ENCODE measurements around the gene GRIK2. TPM values are rescaled to one million over a fixed set of nuclear protein-coding genes. Genes with fewer than 3 reads are reported as not detected.

The GRIK2 gene
- total and polyA plus RNA-seq, 7 donors = 0.03 to 2.9 (median 0.53) TPM; not detected in 1

DNA sequence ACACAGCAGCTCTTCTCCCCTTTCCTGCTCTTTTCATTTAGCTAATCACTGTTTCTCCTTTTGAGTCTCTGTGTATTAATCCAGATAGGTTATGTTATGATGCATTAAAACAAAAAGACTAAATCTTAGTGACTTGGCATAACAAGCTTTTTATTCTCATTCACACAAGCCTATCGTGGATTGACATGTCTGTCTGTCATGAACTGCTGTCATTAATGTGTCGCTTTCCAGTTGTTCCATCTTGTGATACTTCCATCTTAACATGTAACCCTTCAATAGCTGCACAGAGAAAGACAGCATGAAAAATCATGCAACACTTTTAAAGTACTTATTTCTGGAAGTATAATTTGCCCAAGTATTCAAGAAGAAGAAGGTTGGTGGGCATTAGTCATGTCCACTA is 128.7 kb downstream of the GRIK2 start:
- Histone ChIP-seq H3K36me3 (ENCODE audit: insufficient read depth in 1 of 2, low read depth in 1 of 2) (no peaks in the 10 kb centered on the region), H3K4me3 (no peak overlapping the region), H3K27me3 (ENCODE audit: insufficient read depth in 3 of 3, low read length in 2 of 3) (no peaks in the 10 kb centered on the region), H3K27ac (no peak overlapping the region), H3K9me3 (no peaks in the 10 kb centered on the region), H3K4me1 (no peaks in the 10 kb centered on the region)
- TF ChIP-seq, protein P1, sequence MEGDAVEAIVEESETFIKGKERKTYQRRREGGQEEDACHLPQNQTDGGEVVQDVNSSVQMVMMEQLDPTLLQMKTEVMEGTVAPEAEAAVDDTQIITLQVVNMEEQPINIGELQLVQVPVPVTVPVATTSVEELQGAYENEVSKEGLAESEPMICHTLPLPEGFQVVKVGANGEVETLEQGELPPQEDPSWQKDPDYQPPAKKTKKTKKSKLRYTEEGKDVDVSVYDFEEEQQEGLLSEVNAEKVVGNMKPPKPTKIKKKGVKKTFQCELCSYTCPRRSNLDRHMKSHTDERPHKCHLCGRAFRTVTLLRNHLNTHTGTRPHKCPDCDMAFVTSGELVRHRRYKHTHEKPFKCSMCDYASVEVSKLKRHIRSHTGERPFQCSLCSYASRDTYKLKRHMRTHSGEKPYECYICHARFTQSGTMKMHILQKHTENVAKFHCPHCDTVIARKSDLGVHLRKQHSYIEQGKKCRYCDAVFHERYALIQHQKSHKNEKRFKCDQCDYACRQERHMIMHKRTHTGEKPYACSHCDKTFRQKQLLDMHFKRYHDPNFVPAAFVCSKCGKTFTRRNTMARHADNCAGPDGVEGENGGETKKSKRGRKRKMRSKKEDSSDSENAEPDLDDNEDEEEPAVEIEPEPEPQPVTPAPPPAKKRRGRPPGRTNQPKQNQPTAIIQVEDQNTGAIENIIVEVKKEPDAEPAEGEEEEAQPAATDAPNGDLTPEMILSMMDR (IDR thresholded peaks at IDR 0.05) = no peak
- ATAC-seq (no peak), DNase-seq (no peak)
- intact Hi-C loops (cut with DNase I) = no loop called here
- WGBS, 3 donors = 74 to 88% (median 78%) methylated on average over 2 of the region's 2 CpGs

DNA sequence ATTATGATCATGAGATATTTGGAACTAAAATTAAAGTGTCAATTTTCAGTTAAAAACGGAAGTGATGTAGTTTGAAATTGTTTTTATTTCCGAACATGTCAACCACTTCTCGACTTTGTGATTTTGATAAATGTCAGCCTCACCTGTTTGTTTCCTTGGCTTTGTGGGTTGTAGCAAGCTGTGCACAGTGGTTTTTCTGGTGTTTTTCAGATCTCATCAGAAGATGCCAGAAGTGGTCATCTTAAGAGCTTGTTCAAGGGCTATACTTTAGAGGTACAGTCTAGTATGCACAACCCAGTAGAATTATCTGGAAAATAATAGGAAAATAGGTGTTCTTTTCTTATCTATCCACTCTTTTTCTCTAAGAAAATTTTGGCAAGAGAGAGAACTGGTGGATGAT is 134.0 kb downstream of the GRIK2 start:
- no peak for DNase-seq
- 84 to 86% (median 84%) methylated on average over 3 of the region's 3 CpGs for WGBS, 3 donors
- Histone ChIP-seq H3K36me3 (ENCODE audit: insufficient read depth in 1 of 2, low read depth in 1 of 2) (no peaks in the 10 kb centered on the region), H3K27ac (no peak overlapping the region), H3K4me1 (no peaks in the 10 kb centered on the region), H3K27me3 (ENCODE audit: insufficient read depth in 3 of 3, low read length in 2 of 3) (no peaks in the 10 kb centered on the region), H3K4me3 (no peak overlapping the region), H3K9me3 (no peaks in the 10 kb centered on the region)
- intact Hi-C loops (cut with DNase I) = no loop called here
- TF ChIP-seq, protein P1 (IDR thresholded peaks at IDR 0.05) = no peak
- no peak for ATAC-seq

DNA sequence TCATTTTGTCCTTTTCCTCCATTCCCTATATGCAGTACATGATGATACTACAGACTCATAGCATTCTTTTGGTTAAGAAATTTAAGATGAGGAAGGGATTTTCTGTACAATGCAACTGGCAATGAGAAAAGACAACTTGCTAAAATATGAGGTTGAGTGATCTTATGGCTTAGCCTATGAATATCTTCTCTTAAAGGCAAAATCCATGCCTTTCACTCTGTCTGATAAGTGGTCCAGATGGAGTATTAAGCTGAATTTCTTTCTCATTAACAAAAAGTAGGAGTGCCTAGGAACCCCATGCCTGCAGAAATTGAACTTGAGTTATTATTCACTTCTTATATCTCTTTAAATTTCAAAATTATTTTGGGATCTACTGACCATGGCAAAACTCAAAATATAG is 135.3 kb downstream of the GRIK2 start:
- Histone ChIP-seq H3K36me3 (ENCODE audit: insufficient read depth in 1 of 2, low read depth in 1 of 2) (no peaks in the 10 kb centered on the region), H3K4me3 (no peak overlapping the region), H3K27me3 (ENCODE audit: insufficient read depth in 3 of 3, low read length in 2 of 3) (no peaks in the 10 kb centered on the region), H3K9me3 (no peaks in the 10 kb centered on the region), H3K4me1 (no peaks in the 10 kb centered on the region), H3K27ac (no peak overlapping the region)
- DNase-seq = no peak
- TF ChIP-seq, protein P1 (IDR thresholded peaks at IDR 0.05) = no peak
- ATAC-seq = no peak
- intact Hi-C loops (cut with DNase I) = no loop called here

DNA sequence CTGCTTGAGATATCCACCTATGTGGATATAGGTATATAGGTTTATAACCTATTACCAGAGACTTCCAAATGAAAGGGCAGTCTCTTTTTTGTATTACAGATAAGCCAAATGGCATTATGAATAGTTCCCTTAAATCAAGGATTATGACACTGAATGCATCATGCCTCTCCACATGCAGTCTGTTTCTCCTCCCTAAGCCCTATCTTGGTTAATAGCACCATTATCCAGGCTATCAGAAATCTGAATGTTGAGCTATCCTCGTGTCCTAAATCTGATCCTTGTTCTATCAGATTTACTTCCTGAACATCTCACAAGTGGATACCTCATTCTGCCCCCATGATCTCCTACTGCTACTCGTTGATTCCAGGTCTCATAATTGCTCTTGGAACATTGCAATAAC is 138.0 kb downstream of the GRIK2 start:
- no peak for ATAC-seq

DNA sequence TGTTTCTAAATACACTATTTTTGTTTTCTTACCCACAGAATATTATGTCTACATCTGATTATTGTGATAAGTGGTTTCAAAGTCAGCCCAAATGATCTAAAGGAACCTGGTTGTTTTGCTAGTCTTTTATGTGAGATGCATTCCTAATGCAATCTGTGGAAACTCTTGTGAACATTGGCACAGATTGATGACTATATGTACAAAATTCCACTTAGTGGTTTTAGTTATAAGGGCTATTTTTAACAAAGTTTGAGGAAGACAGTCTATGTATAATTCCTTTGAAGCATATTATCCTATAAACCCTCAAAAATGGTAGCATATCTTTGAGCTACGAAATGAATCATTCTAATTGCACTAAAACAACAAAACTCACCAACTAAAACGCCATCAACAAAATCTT is 140.9 kb downstream of the GRIK2 start:
- ATAC-seq (no peak), DNase-seq (no peak)
- no peaks in the 10 kb centered on the region for H3K27me3 ChIP-seq (ENCODE audit: insufficient read depth in 3 of 3, low read length in 2 of 3)
- H3K27ac ChIP-seq = no peak overlapping the region
- H3K9me3 ChIP-seq = no peaks in the 10 kb centered on the region
- intact Hi-C loops (cut with DNase I) = no loop called here
- 81 to 91% (median 88%) methylated on average over 2 of the region's 2 CpGs for WGBS, 3 donors
- no peak overlapping the region for H3K4me3 ChIP-seq
- no peaks in the 10 kb centered on the region for H3K4me1 ChIP-seq
- TF ChIP-seq, protein P1 (IDR thresholded peaks at IDR 0.05) = no peak
- no peaks in the 10 kb centered on the region for H3K36me3 ChIP-seq (ENCODE audit: insufficient read depth in 1 of 2, low read depth in 1 of 2)

More for the DNA sequence above, 138.0 kb downstream of the GRIK2 start:
- H3K4me1 ChIP-seq = no peaks in the 10 kb centered on the region
- TF ChIP-seq, protein P1 (IDR thresholded peaks at IDR 0.05) = no peak
- H3K27ac ChIP-seq = no peak overlapping the region
- intact Hi-C loops (cut with DNase I) = no loop called here
- no peaks in the 10 kb centered on the region for H3K9me3 ChIP-seq
- no peaks in the 10 kb centered on the region for H3K36me3 ChIP-seq (ENCODE audit: insufficient read depth in 1 of 2, low read depth in 1 of 2)
- no peaks in the 10 kb centered on the region for H3K27me3 ChIP-seq (ENCODE audit: insufficient read depth in 3 of 3, low read length in 2 of 3)
- H3K4me3 ChIP-seq = no peak overlapping the region
- DNase-seq = no peak
- WGBS, 3 donors = 61 to 79% (median 67%) methylated on average over 2 of the region's 2 CpGs

Measured in psoas muscle (tissue), 8 donors.